Panc1 (cell line): ENCODE results near the gene EXOC6B. TPM values are rescaled to one million over a fixed set of nuclear protein-coding genes. Genes with fewer than 3 reads are reported as not detected.

Experiments used
- ATAC-seq: fragments of 200-7000 bp; cut with Tn5 transposase; 2 replicates; pipeline ENCODE4 v1.9.1; 2020; ENCODE audit warnings: mild to moderate bottlenecking, moderate library complexity
- BruUV-seq: library from RNA; stranded (reverse); fragments of 400-500 nt; replicated peaks from 2 replicates; lab custom pipeline; 2021; lab: Mats Ljungman, UMichigan
- CTCF ChIA-PET: fragments of 300-600 bp; sonication (Branson Sonifier 250); formaldehyde crosslinking; loops from one replicate; lab custom pipeline; 2022; ENCODE audit warnings: antibody characterized with exemption; lab: Charles Lee
- POLR2A ChIA-PET: fragments of 300-600 bp; sonication (Branson Sonifier 250); formaldehyde crosslinking; loops from one replicate; lab custom pipeline; 2022; ENCODE audit warnings: antibody characterized with exemption; lab: Charles Lee
- DNase-seq: peaks from one replicate; pipeline ENCODE4 v3.0.0-alpha.2; 2010; ENCODE audit warnings: low read depth, low spot score
- H3K27ac ChIP-seq: 2 replicates; pipeline ENCODE4 v1.5.1; 2011; ENCODE audit warnings: mild to moderate bottlenecking, low read length, inconsistent platforms
- H3K27me3 ChIP-seq: fragments of 200-500 bp; sonication (Bioruptor generic); 2 replicates; pipeline ENCODE4 v1.6.0; 2014; ENCODE audit warnings: low read length, inconsistent platforms; ENCODE audit not compliant: control insufficient read depth, insufficient read depth
- H3K36me3 ChIP-seq: fragments of 200-500 bp; sonication (Bioruptor generic); 2 replicates; pipeline ENCODE4 v1.5.1; 2014; ENCODE audit warnings: inconsistent platforms, mild to moderate bottlenecking, low read length, moderate library complexity; ENCODE audit not compliant: control insufficient read depth, insufficient read depth
- H3K4me1 ChIP-seq: 2 replicates; pipeline ENCODE4 v1.5.1; 2011; ENCODE audit warnings: inconsistent platforms, mild to moderate bottlenecking, low read length, moderate library complexity; ENCODE audit not compliant: control insufficient read depth, insufficient read depth
- H3K4me3 ChIP-seq, 2 experiments: 2 replicates each; pipeline ENCODE4 v1.5.1; 2011 to 2012; ENCODE audit warnings: low read depth in 2 of 2, low read length in 2 of 2, mild to moderate bottlenecking in 2 of 2, inconsistent platforms in 1 of 2, moderate library complexity in 1 of 2
- H3K9me3 ChIP-seq: fragments of 200-500 bp; sonication (Bioruptor generic); 2 replicates; pipeline ENCODE4 v1.5.1; 2014; ENCODE audit warnings: low read depth, mild to moderate bottlenecking, inconsistent platforms, low read length, moderate library complexity; ENCODE audit not compliant: control insufficient read depth, insufficient read depth
- POLR2AphosphoS5 ChIP-seq: IDR thresholded peaks from 2 replicates; pipeline ENCODE4 v1.6.1; 2012; ENCODE audit warnings: mild to moderate bottlenecking, low read depth, low read length, moderate library complexity
- SIN3A ChIP-seq: IDR thresholded peaks from 2 replicates; pipeline ENCODE4 v1.6.1; 2012; ENCODE audit warnings: low read depth, mild to moderate bottlenecking, low read length, moderate library complexity, borderline replicate concordance; ENCODE audit not compliant: insufficient read depth
- TCF7L2 ChIP-seq: IDR thresholded peaks from 2 replicates; pipeline ENCODE4 v1.6.1; 2011; ENCODE audit warnings: mild to moderate bottlenecking, low read depth, low read length, inconsistent platforms
- in situ Hi-C: cut with HindIII; loops from 2 replicates; pipeline ENCODE4 v1.10.0; 2016; ENCODE audit warnings: low sequenced_read_pairs, low pct_unique_long_range_greater_than_20kb
- intact Hi-C: fragments of 100-400 bp; cut with micrococcal nuclease; formaldehyde crosslinking; loops from one replicate; pipeline ENCODE4 v1.10.0; 2022; ENCODE audit not compliant: unreplicated experiment
- total RNA-seq: library from RNA; stranded (reverse); gene quantifications from one replicate; pipeline ENCODE4 v1.2.1, GENCODE V29; 2021; ENCODE audit not compliant: unreplicated experiment
- TF ChIP-seq, protein P1 (sequence below), 2 experiments: IDR thresholded peaks; 2 replicates each; pipeline ENCODE4 v1.6.1; 2011 to 2012; ENCODE audit warnings: low read depth in 2 of 2, control low read depth in 1 of 2, low read length in 1 of 2, mild to moderate bottlenecking in 1 of 2, moderate library complexity in 1 of 2; ENCODE audit not compliant: insufficient read depth in 1 of 2
- TF ChIP-seq, protein P2 (sequence below): fragments of 450-650 bp; IDR thresholded peaks from 2 replicates; pipeline ENCODE4 v1.5.1; 2017; ENCODE audit warnings: mild to moderate bottlenecking

Gene EXOC6B
- total RNA-seq, 1 experiment from 2014 or later: 23.2 TPM

- ATAC-seq (no peak), DNase-seq (no peak)
- H3K9me3 ChIP-seq: no peaks in the 10 kb centered on the region
- CTCF ChIA-PET: no interaction called here
- H3K4me3 ChIP-seq: no peak overlapping the region
- H3K27ac ChIP-seq: no peak overlapping the region
- intact Hi-C loops (no loop called here), in situ Hi-C loops (no loop called here)
- no peaks in the 10 kb centered on the region for H3K27me3 ChIP-seq
- H3K36me3 ChIP-seq: no peaks in the 10 kb centered on the region
- TF ChIP-seq TCF7L2: no peak
- TF ChIP-seq, protein P1, sequence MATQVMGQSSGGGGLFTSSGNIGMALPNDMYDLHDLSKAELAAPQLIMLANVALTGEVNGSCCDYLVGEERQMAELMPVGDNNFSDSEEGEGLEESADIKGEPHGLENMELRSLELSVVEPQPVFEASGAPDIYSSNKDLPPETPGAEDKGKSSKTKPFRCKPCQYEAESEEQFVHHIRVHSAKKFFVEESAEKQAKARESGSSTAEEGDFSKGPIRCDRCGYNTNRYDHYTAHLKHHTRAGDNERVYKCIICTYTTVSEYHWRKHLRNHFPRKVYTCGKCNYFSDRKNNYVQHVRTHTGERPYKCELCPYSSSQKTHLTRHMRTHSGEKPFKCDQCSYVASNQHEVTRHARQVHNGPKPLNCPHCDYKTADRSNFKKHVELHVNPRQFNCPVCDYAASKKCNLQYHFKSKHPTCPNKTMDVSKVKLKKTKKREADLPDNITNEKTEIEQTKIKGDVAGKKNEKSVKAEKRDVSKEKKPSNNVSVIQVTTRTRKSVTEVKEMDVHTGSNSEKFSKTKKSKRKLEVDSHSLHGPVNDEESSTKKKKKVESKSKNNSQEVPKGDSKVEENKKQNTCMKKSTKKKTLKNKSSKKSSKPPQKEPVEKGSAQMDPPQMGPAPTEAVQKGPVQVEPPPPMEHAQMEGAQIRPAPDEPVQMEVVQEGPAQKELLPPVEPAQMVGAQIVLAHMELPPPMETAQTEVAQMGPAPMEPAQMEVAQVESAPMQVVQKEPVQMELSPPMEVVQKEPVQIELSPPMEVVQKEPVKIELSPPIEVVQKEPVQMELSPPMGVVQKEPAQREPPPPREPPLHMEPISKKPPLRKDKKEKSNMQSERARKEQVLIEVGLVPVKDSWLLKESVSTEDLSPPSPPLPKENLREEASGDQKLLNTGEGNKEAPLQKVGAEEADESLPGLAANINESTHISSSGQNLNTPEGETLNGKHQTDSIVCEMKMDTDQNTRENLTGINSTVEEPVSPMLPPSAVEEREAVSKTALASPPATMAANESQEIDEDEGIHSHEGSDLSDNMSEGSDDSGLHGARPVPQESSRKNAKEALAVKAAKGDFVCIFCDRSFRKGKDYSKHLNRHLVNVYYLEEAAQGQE (IDR thresholded peaks at IDR 0.05; ENCODE audit: insufficient read depth in 1 of 2, low read depth in 2 of 2, low read length in 1 of 2): no peak
- TF ChIP-seq SIN3A: no peak
- no peak for TF ChIP-seq POLR2AphosphoS5
- TF ChIP-seq, protein P2, sequence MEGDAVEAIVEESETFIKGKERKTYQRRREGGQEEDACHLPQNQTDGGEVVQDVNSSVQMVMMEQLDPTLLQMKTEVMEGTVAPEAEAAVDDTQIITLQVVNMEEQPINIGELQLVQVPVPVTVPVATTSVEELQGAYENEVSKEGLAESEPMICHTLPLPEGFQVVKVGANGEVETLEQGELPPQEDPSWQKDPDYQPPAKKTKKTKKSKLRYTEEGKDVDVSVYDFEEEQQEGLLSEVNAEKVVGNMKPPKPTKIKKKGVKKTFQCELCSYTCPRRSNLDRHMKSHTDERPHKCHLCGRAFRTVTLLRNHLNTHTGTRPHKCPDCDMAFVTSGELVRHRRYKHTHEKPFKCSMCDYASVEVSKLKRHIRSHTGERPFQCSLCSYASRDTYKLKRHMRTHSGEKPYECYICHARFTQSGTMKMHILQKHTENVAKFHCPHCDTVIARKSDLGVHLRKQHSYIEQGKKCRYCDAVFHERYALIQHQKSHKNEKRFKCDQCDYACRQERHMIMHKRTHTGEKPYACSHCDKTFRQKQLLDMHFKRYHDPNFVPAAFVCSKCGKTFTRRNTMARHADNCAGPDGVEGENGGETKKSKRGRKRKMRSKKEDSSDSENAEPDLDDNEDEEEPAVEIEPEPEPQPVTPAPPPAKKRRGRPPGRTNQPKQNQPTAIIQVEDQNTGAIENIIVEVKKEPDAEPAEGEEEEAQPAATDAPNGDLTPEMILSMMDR: no peak
- BruUV-seq: no TSS peak
- H3K4me1 ChIP-seq: no peaks in the 10 kb centered on the region
- POLR2A ChIA-PET: no interaction called here
Observed at GRCh38 chr2:72183466-72183865, 642.4 kb downstream of the EXOC6B start.

- Histone ChIP-seq H3K4me3 (no peak overlapping the region), H3K27ac (no peak overlapping the region), H3K4me1 (no peaks in the 10 kb centered on the region), H3K27me3 (no peaks in the 10 kb centered on the region), H3K9me3 (no peaks in the 10 kb centered on the region), H3K36me3 (no peaks in the 10 kb centered on the region)
- in situ Hi-C loops: no loop called here
- intact Hi-C loops: no loop called here
- no TSS peak for BruUV-seq
- POLR2A ChIA-PET: no interaction called here
- no peak for TF ChIP-seq SIN3A
- no peak for TF ChIP-seq TCF7L2
- TF ChIP-seq, protein P1 (IDR thresholded peaks at IDR 0.05; ENCODE audit: insufficient read depth in 1 of 2, low read depth in 2 of 2, low read length in 1 of 2): no peak
- TF ChIP-seq POLR2AphosphoS5: no peak
- TF ChIP-seq, protein P2: no peak
- CTCF ChIA-PET: no interaction called here
- ATAC-seq: no peak
- DNase-seq: no peak
Observed at GRCh38 chr2:72183016-72183415, 642.8 kb downstream of the EXOC6B start.
